ENCODE measurements around the gene ACE.

- TF ChIP-seq TAF1 (IDR thresholded peaks at IDR 0.05; ENCODE audit: borderline replicate concordance, low read depth, low read length) = no peak
- TF ChIP-seq POLR2A (IDR thresholded peaks at IDR 0.05; ENCODE audit: low read depth, low read length) = no peak
- no peak for TF ChIP-seq POLR2AphosphoS5 (IDR thresholded peaks at IDR 0.05; ENCODE audit: low read depth, low read length)
Measured at GRCh38 chr17:63440127-63440769, 36.6 kb upstream of the ACE start.
